Right lung (tissue), 5 donors: ENCODE measurements around the gene DYNC2H1. TPM values are rescaled to one million over a fixed set of nuclear protein-coding genes. Genes with fewer than 3 reads are reported as not detected.

Experiments
- polyA plus RNA-seq, 5 donors: library from polyadenylated mRNA; unstranded; fragments of 120-200 nt; gene quantifications; one replicate each; pipeline versions ENCODE4 v1.2.1 to v1.2.3, GENCODE V29; 2013; ENCODE audit warnings: inconsistent platforms in 1 of 5, low replicate concordance in 1 of 5; ENCODE audit not compliant: insufficient read length in 5 of 5, insufficient read depth in 1 of 5

The DYNC2H1 gene
- polyA plus RNA-seq, 5 donors: 26.2 to 36.6 (median 35.4) TPM

Other genes with a start within 250 kb of the DYNC2H1 start
- gene MMP12, start 234.4 kb upstream of the DYNC2H1 start, polyA plus RNA-seq: not detected
- gene MMP13, start 153.7 kb upstream of the DYNC2H1 start, polyA plus RNA-seq: under 1 TPM in 2 of 5 donors, not detected in 3; 0.06 to 0.10 TPM
- gene DCUN1D5, start 17.3 kb upstream of the DYNC2H1 start, polyA plus RNA-seq: 10 to 100 TPM; 31.0 to 39.2 (median 38.0) TPM